CD4-positive, alpha-beta T cell (primary cell): Measurements from ENCODE around the gene ORM1. TPM values are rescaled to one million over a fixed set of nuclear protein-coding genes. Genes with fewer than 3 reads are reported as not detected.

Experiments used
- ATAC-seq: fragments of 200-7000 bp; cut with Tn5 transposase; one replicate; pipeline ENCODE4 v1.10.0; 2022; ENCODE audit warnings: mild to moderate bottlenecking; ENCODE audit not compliant: poor library complexity
- CTCF ChIA-PET: fragments of 350-600 bp; sonication (Branson Sonifier 250); formaldehyde crosslinking; loops from one replicate; lab custom pipeline; 2021; ENCODE audit warnings: antibody characterized with exemption, inconsistent platforms; lab: Charles Lee
- POLR2A ChIA-PET: fragments of 350-600 bp; sonication (Branson Sonifier 250); formaldehyde crosslinking; loops from one replicate; lab custom pipeline; 2021; ENCODE audit warnings: antibody characterized with exemption, inconsistent platforms; lab: Charles Lee
- DNase-seq, 14 experiments: peaks; one replicate each; pipeline ENCODE4 v3.0.0-alpha.2; 2013 to 2020; ENCODE audit warnings: mixed read lengths in 2 of 14
- H3K27ac ChIP-seq, 2 donors: one replicate each; pipeline versions ENCODE4 v1.5.1 to v1.7.0; 2013; ENCODE audit warnings: low read length in 2 of 2, low read depth in 1 of 2, mild to moderate bottlenecking in 1 of 2
- H3K27me3 ChIP-seq, 2 experiments: 1 replicate in 1 of 2; 2 replicates in 1 of 2; pipeline versions ENCODE4 v1.6.1 to v1.7.0; 2013; ENCODE audit warnings: low read length in 2 of 2, control low read depth in 1 of 2, mild to moderate bottlenecking in 1 of 2, moderate library complexity in 1 of 2; ENCODE audit not compliant: insufficient read depth in 2 of 2, control insufficient read depth in 1 of 2
- H3K36me3 ChIP-seq: one replicate; pipeline ENCODE4 v1.6.1; 2013; ENCODE audit warnings: low read length, control low read depth; ENCODE audit not compliant: insufficient read depth
- H3K4me1 ChIP-seq: one replicate; pipeline ENCODE4 v1.6.1; 2013; ENCODE audit warnings: low read length, control low read depth; ENCODE audit not compliant: insufficient read depth
- H3K4me3 ChIP-seq: one replicate; pipeline ENCODE4 v1.5.1; 2013; ENCODE audit warnings: mild to moderate bottlenecking, low read length, moderate library complexity
- H3K9me3 ChIP-seq, 2 experiments: 1 replicate in 1 of 2; 2 replicates in 1 of 2; pipeline versions ENCODE4 v1.6.1 to v1.7.0; 2013; ENCODE audit warnings: low read length in 2 of 2, mild to moderate bottlenecking in 2 of 2, control low read depth in 1 of 2, moderate library complexity in 1 of 2; ENCODE audit not compliant: control insufficient read depth in 1 of 2, insufficient read depth in 1 of 2
- H3K27ac Mint-ChIP-seq: one replicate; pipeline ENCODE4 v1.8.0; 2020; ENCODE audit warnings: mixed read lengths
- H3K27me3 Mint-ChIP-seq: one replicate; pipeline ENCODE4 v1.8.0; 2021; ENCODE audit warnings: mixed read lengths
- H3K36me3 Mint-ChIP-seq: one replicate; pipeline ENCODE4 v1.8.0; 2021; ENCODE audit warnings: low read depth, mixed read lengths
- H3K4me1 Mint-ChIP-seq: one replicate; pipeline ENCODE4 v1.8.0; 2021; ENCODE audit warnings: low read depth, mixed read lengths
- H3K4me3 Mint-ChIP-seq: one replicate; pipeline ENCODE4 v1.8.0; 2020; ENCODE audit warnings: mild to moderate bottlenecking, mixed read lengths
- H3K9me3 Mint-ChIP-seq: one replicate; pipeline ENCODE4 v1.8.0; 2020; ENCODE audit warnings: mixed read lengths
- CTCF ChIP-seq: fragments of 200-600 bp; IDR thresholded peaks from one replicate; pipeline ENCODE4 v1.8.0; 2022; ENCODE audit warnings: antibody characterized with exemption, mild to moderate bottlenecking
- intact Hi-C, 2 experiments: fragments of 100-400 bp; cut with DNase I in 1 of 2; cut with micrococcal nuclease in 1 of 2; formaldehyde crosslinking; loops; one replicate each; pipeline versions ENCODE4 v1.15.1 to v1.9.0; 2023 to 2025; cut with DNase I, micrococcal nuclease
- total RNA-seq, 174 experiments: library from RNA in 2 of 174; stranded (reverse) in 2 of 174; gene quantifications; one replicate each; pipeline ENCODE4 v1.2.3 and lab custom pipeline; 2021 to 2026

ORM1 gene
- total RNA-seq, 2 experiments from 2014 or later: not detected

DNA sequence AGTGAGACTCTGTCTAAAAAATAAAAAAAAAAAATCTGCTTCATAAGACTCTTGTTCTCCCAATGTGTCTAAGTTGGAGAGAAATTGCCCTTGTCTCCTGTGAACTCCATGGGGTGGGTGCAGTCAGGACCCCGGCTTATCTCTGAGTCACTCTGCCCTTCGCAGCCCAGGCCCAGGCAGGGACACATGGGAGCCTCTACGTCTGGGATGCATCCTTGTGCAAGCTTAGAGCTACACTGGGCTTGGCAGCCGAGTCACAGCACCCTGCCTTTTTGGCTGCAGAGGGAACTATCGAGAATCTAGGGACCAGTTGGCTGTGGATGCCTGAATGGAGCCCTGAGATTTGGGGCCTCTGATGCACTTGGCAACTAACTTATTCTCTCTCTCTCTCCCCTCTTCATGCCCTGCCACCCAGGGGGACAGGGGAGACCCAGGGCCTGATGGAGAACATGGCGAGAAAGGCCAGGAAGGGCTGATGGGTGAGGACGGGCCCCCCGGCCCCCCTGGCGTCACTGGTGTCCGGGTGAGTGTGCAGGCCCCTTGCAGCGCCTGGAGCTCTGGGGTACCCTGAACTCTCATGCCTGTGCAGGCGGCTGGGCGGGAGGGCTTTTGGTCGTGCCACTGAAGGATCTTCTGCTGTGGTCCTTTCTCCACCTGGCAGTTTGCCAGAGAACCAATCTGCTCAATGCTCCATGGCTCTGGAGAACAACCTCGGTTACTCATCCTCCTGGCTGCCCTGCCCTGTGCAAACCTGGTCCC, 47.5 kb upstream of the ORM1 start:
- ATAC-seq: no peak
- H3K4me1 Mint-ChIP-seq: no peaks in the 10 kb centered on the region
- TF ChIP-seq CTCF: no peak
- Histone ChIP-seq H3K27me3 (no peaks in the 10 kb centered on the region), H3K36me3 (no peaks in the 10 kb centered on the region), H3K4me1 (no peaks in the 10 kb centered on the region), H3K9me3 (no peaks in the 10 kb centered on the region), H3K27ac (no peak overlapping the region), H3K4me3 (no peak overlapping the region)
- no peaks in the 10 kb centered on the region for H3K9me3 Mint-ChIP-seq
- intact Hi-C loops: no loop called here
- POLR2A ChIA-PET: no interaction called here
- no peaks in the 10 kb centered on the region for H3K36me3 Mint-ChIP-seq
- CTCF ChIA-PET: no interaction called here
- no peak overlapping the region for H3K27ac Mint-ChIP-seq
- no peaks in the 10 kb centered on the region for H3K27me3 Mint-ChIP-seq
- no peak overlapping the region for H3K4me3 Mint-ChIP-seq
- peak in 1 of 14 experiments; percentile 2 for DNase-seq

DNA sequence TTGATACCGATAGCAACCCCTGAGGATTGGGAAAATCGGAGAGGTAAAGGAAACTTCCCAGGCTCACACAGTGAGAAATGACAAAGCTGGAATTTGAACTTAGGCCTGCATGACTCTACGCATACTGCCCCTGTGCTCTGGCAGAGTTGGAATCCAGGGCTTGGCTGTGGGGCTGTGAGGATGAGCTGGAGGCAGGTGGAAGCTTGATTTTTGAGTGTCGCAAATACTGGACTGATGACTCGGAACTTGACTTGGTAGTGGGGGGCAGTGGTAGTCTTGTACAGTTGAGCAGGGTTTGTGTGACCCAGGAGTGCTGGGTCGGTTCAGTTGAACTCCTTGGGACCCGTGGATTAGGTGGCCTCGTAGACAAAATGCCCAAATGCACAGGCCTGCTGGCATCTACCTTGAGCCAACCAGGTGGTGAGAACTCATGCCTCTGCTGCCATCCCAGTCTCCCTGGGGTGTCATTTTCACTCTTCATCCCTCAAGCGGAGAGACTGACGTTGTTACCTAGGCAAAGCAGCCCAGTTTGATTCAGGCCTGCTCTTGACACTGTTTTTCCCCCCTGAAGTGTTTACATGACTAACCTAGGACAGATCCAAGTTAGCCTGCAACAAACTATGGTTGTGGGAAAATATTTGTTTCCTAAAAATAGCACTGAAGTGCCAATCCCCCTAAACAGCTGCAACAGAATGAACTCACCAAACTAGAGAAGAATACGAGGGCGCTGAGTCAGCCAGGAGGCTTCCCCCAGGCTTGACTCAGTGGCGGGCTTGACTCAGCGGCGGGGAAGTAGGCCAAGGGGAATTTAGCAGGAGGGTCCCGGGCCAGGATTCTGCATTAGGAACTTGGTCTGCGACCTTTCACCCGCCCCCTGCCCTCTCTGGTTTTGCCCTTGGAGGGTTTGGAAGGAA, 45.7 kb upstream of the ORM1 start:
- intact Hi-C loops: no loop called here
- no peak for TF ChIP-seq CTCF
- Histone ChIP-seq H3K36me3 (no peaks in the 10 kb centered on the region), H3K4me3 (no peak overlapping the region), H3K27ac (no peak overlapping the region), H3K27me3 (no peaks in the 10 kb centered on the region), H3K9me3 (no peaks in the 10 kb centered on the region), H3K4me1 (no peaks in the 10 kb centered on the region)
- POLR2A ChIA-PET: no interaction called here
- CTCF ChIA-PET: no interaction called here
- H3K36me3 Mint-ChIP-seq: no peaks in the 10 kb centered on the region
- H3K4me3 Mint-ChIP-seq: no peak overlapping the region
- H3K4me1 Mint-ChIP-seq: no peaks in the 10 kb centered on the region
- no peaks in the 10 kb centered on the region for H3K27me3 Mint-ChIP-seq
- H3K27ac Mint-ChIP-seq: no peak overlapping the region
- DNase-seq (peak in 1 of 14 experiments; percentile 2), ATAC-seq (no peak)
- H3K9me3 Mint-ChIP-seq: no peaks in the 10 kb centered on the region

GRCh38 chr9:114278356-114278755, 44.5 kb upstream of the ORM1 start:
- Mint-ChIP-seq H3K9me3 (no peaks in the 10 kb centered on the region), H3K36me3 (no peaks in the 10 kb centered on the region), H3K4me1 (no peaks in the 10 kb centered on the region), H3K27me3 (no peaks in the 10 kb centered on the region), H3K4me3 (no peak overlapping the region), H3K27ac (no peak overlapping the region)
- ChIA-PET POLR2A (no interaction called here), CTCF (no interaction called here)
- no peak overlapping the region for H3K27ac ChIP-seq
- H3K4me3 ChIP-seq: no peak overlapping the region
- H3K4me1 ChIP-seq: no peaks in the 10 kb centered on the region
- no peak for TF ChIP-seq CTCF
- intact Hi-C loops: no loop called here
- H3K9me3 ChIP-seq: no peaks in the 10 kb centered on the region
- no peaks in the 10 kb centered on the region for H3K27me3 ChIP-seq
- ATAC-seq (no peak), DNase-seq (no peak)
- H3K36me3 ChIP-seq: no peaks in the 10 kb centered on the region
